Measurements from ENCODE around the gene AP4E1. TPM values are rescaled to one million over a fixed set of nuclear protein-coding genes. Genes with fewer than 3 reads are reported as not detected.
"Not testable (repeated sequence)": the region's sequence is repeated elsewhere in the genome, so short reads cannot be mapped to it uniquely, and the experiment has no call there.

AP4E1 gene
- total and polyA plus RNA-seq, 4 experiments from 2014 or later = 3.0 to 15.2 (median 9.1) TPM

- H3K27me3 ChIP-seq (ENCODE audit: insufficient read depth, low read length) = no peaks in the 10 kb centered on the region
- no peaks in the 10 kb centered on the region for H3K9me3 ChIP-seq (ENCODE audit: control insufficient read depth in 1 of 2, low read length in 2 of 2)
- Mint-ChIP-seq H3K4me3 (no peak overlapping the region), H3K4me1 (peaks cover 5 to 13% (median 8%) of the 10 kb centered on the region in 4 donors), H3K36me3 (no peaks in the 10 kb centered on the region), H3K9me3 (no peaks in the 10 kb centered on the region), H3K27me3 (peaks cover 0 to 10% of the 10 kb centered on the region in 2 donors), H3K27ac (no peak overlapping the region)
- ChIA-PET CTCF (ENCODE audit: partially characterized antibody) (interaction anchor here (1.0 to 1.6 kb wide), 3 partner anchors 9 to 197 kb away, joined by 3 to 4 read pairs (median 4); no protein-coding TSS in a partner anchor), POLR2A (ENCODE audit: partially characterized antibody) (no interaction called here)
- intact Hi-C loops (cut with micrococcal nuclease) = no loop called here
- H3K4me3 ChIP-seq (ENCODE audit: low read length in 2 of 2) = no peak overlapping the region
- no peaks in the 10 kb centered on the region for H3K36me3 ChIP-seq (ENCODE audit: insufficient read depth, low read length)
- DNase-seq = no peak
- H3K27ac ChIP-seq (ENCODE audit: low read depth, low read length) = no peak overlapping the region
- H3K4me1 ChIP-seq (ENCODE audit: insufficient read depth, low read length) = peaks cover 5% of the 10 kb centered on the region
Observed at GRCh38 chr15:50872832-50873426, 35.6 kb upstream of the AP4E1 start.

GRCh38 chr15:50873935-50874361, 34.5 kb upstream of the AP4E1 start:
- Histone ChIP-seq H3K36me3 (ENCODE audit: insufficient read depth, low read length) (no peaks in the 10 kb centered on the region), H3K9me3 (ENCODE audit: control insufficient read depth in 1 of 2, low read length in 2 of 2) (no peaks in the 10 kb centered on the region), H3K27ac (ENCODE audit: low read depth, low read length) (no peak overlapping the region), H3K4me3 (ENCODE audit: low read length in 2 of 2) (no peak overlapping the region), H3K4me1 (ENCODE audit: insufficient read depth, low read length) (peaks cover 8% of the 10 kb centered on the region), H3K27me3 (ENCODE audit: insufficient read depth, low read length) (no peaks in the 10 kb centered on the region)
- ChIA-PET CTCF (ENCODE audit: partially characterized antibody) (interaction anchor here (1.5 to 2.0 kb wide), 3 partner anchors 10 to 198 kb away, joined by 4 to 6 read pairs (median 4); no protein-coding TSS in a partner anchor), POLR2A (ENCODE audit: partially characterized antibody) (no interaction called here)
- H3K4me1 Mint-ChIP-seq = peaks cover 6 to 23% (median 11%) of the 10 kb centered on the region in 4 donors
- intact Hi-C loops (cut with micrococcal nuclease) = no loop called here
- no peaks in the 10 kb centered on the region for H3K9me3 Mint-ChIP-seq
- DNase-seq = no peak
- no peak overlapping the region for H3K4me3 Mint-ChIP-seq
- no peaks in the 10 kb centered on the region for H3K36me3 Mint-ChIP-seq
- no peak overlapping the region for H3K27ac Mint-ChIP-seq
- peaks cover 0 to 10% of the 10 kb centered on the region in 2 donors for H3K27me3 Mint-ChIP-seq

- H3K27ac Mint-ChIP-seq; H3K36me3 ChIP-seq (ENCODE audit: insufficient read depth, low read length); H3K9me3 ChIP-seq (ENCODE audit: control insufficient read depth in 1 of 2, low read length in 2 of 2); H3K4me3 Mint-ChIP-seq; H3K27me3 Mint-ChIP-seq; H3K27me3 ChIP-seq (ENCODE audit: insufficient read depth, low read length); DNase-seq; H3K27ac ChIP-seq (ENCODE audit: low read depth, low read length); intact Hi-C loops (cut with micrococcal nuclease); H3K36me3 Mint-ChIP-seq; H3K4me3 ChIP-seq (ENCODE audit: low read length in 2 of 2); H3K9me3 Mint-ChIP-seq: not testable (repeated sequence)
- POLR2A ChIA-PET (ENCODE audit: partially characterized antibody) = interaction anchor here (1.2 kb wide), 1 partner anchor 34 kb away, joined by 4 read pairs; no protein-coding TSS in a partner anchor
- CTCF ChIA-PET (ENCODE audit: partially characterized antibody) = interaction anchor here (0.9 to 2.2 kb wide), 6 partner anchors 10 to 222 kb away, joined by 3 to 27 read pairs (median 10); no protein-coding TSS in a partner anchor
- H3K4me1 Mint-ChIP-seq = peaks cover 9 to 31% (median 16%) of the 10 kb centered on the region in 4 donors
- peaks cover 15% of the 10 kb centered on the region for H3K4me1 ChIP-seq (ENCODE audit: insufficient read depth, low read length)
Observed at GRCh38 chr15:50875238-50875637, 33.2 kb upstream of the AP4E1 start.

GRCh38 chr15:50876260-50876988, 32.1 kb upstream of the AP4E1 start:
- H3K4me1 ChIP-seq (ENCODE audit: insufficient read depth, low read length) = peaks cover 20% of the 10 kb centered on the region
- DNase-seq = no peak
- intact Hi-C loops (cut with micrococcal nuclease) = loop anchor here (2.0 kb wide), 1 partner anchor 112 kb away; the partner anchor contains the start of gene SPPL2A
- Mint-ChIP-seq H3K4me3 (peak overlapping the region; percentile 60 to 87 (median 76)), H3K27me3 (peaks cover 0 to 6% of the 10 kb centered on the region in 2 donors), H3K9me3 (peaks cover 0 to 2% (median 0%) of the 10 kb centered on the region in 8 donors), H3K36me3 (no peaks in the 10 kb centered on the region), H3K27ac (peak overlapping the region in 4 of 7 donors; percentile 9 to 58 (median 39)), H3K4me1 (peaks cover 12 to 41% (median 20%) of the 10 kb centered on the region in 4 donors)
- peak overlapping the region in 1 of 2 donors; percentile 29 for H3K4me3 ChIP-seq (ENCODE audit: low read length in 2 of 2)
- CTCF ChIA-PET (ENCODE audit: partially characterized antibody) = interaction anchor here (0.8 to 2.2 kb wide), 24 partner anchors 9 to 259 kb away, joined by 3 to 27 read pairs (median 4); no protein-coding TSS in a partner anchor
- H3K27me3 ChIP-seq (ENCODE audit: insufficient read depth, low read length) = no peaks in the 10 kb centered on the region
- H3K9me3 ChIP-seq (ENCODE audit: control insufficient read depth in 1 of 2, low read length in 2 of 2) = no peaks in the 10 kb centered on the region
- no peaks in the 10 kb centered on the region for H3K36me3 ChIP-seq (ENCODE audit: insufficient read depth, low read length)
- no peak overlapping the region for H3K27ac ChIP-seq (ENCODE audit: low read depth, low read length)
- POLR2A ChIA-PET (ENCODE audit: partially characterized antibody) = interaction anchor here (1.0 to 1.2 kb wide), 3 partner anchors 33 to 201 kb away, joined by 3 to 4 read pairs (median 3); no protein-coding TSS in a partner anchor

- peaks cover 12 to 41% (median 20%) of the 10 kb centered on the region in 4 donors for H3K4me1 Mint-ChIP-seq
- POLR2A ChIA-PET (ENCODE audit: partially characterized antibody) = interaction anchor here (0.9 to 1.0 kb wide), 3 partner anchors 125 to 201 kb away, joined by 3 read pairs; partner anchors contain the start of gene TRPM7
Observed at GRCh38 chr15:50876989-50877360, 31.5 kb upstream of the AP4E1 start.

GRCh38 chr15:50879016-50879617, 29.4 kb upstream of the AP4E1 start:
- intact Hi-C loops (cut with micrococcal nuclease) = no loop called here
- peaks cover 0 to 2% (median 0%) of the 10 kb centered on the region in 8 donors for H3K9me3 Mint-ChIP-seq
- DNase-seq = peak in 1 of 5 donors; percentile 9
- Histone ChIP-seq H3K27me3 (ENCODE audit: insufficient read depth, low read length) (no peaks in the 10 kb centered on the region), H3K36me3 (ENCODE audit: insufficient read depth, low read length) (no peaks in the 10 kb centered on the region), H3K4me3 (ENCODE audit: low read length in 2 of 2) (no peak overlapping the region), H3K27ac (ENCODE audit: low read depth, low read length) (no peak overlapping the region), H3K4me1 (ENCODE audit: insufficient read depth, low read length) (peaks cover 25% of the 10 kb centered on the region), H3K9me3 (ENCODE audit: control insufficient read depth in 1 of 2, low read length in 2 of 2) (no peaks in the 10 kb centered on the region)
- no peaks in the 10 kb centered on the region for H3K36me3 Mint-ChIP-seq
- H3K27me3 Mint-ChIP-seq = no peaks in the 10 kb centered on the region
- peak overlapping the region in 5 of 8 donors; percentile 8 to 58 (median 36) for H3K4me3 Mint-ChIP-seq
- POLR2A ChIA-PET (ENCODE audit: partially characterized antibody) = interaction anchor here (0.8 kb wide), 1 partner anchor 194 kb away, joined by 4 read pairs; no protein-coding TSS in a partner anchor
- CTCF ChIA-PET (ENCODE audit: partially characterized antibody) = interaction anchor here (0.9 to 1.7 kb wide), 6 partner anchors 8 to 521 kb away, joined by 3 to 6 read pairs (median 4); no protein-coding TSS in a partner anchor
- peak overlapping the region in 4 of 7 donors; percentile 23 to 83 (median 80) for H3K27ac Mint-ChIP-seq
- peaks cover 16 to 54% (median 27%) of the 10 kb centered on the region in 4 donors for H3K4me1 Mint-ChIP-seq

More at GRCh38 chr15:50876989-50877360, 31.5 kb upstream of the AP4E1 start:
- H3K36me3 Mint-ChIP-seq = no peaks in the 10 kb centered on the region
- H3K9me3 Mint-ChIP-seq = peaks cover 0 to 2% (median 0%) of the 10 kb centered on the region in 8 donors
- CTCF ChIA-PET (ENCODE audit: partially characterized antibody) = interaction anchor here (0.8 to 2.2 kb wide), 20 partner anchors 9 to 260 kb away, joined by 3 to 27 read pairs (median 4); no protein-coding TSS in a partner anchor
- H3K27me3 ChIP-seq (ENCODE audit: insufficient read depth, low read length) = no peaks in the 10 kb centered on the region
- peaks cover 0 to 6% of the 10 kb centered on the region in 2 donors for H3K27me3 Mint-ChIP-seq
- H3K4me1 ChIP-seq (ENCODE audit: insufficient read depth, low read length) = peaks cover 20% of the 10 kb centered on the region
- peak overlapping the region; percentile 49 to 87 (median 74) for H3K4me3 Mint-ChIP-seq
- peak overlapping the region in 1 of 2 donors; percentile 29 for H3K4me3 ChIP-seq (ENCODE audit: low read length in 2 of 2)
- intact Hi-C loops (cut with micrococcal nuclease) = loop anchor here (1.0 to 2.0 kb wide), 2 partner anchors 112 to 202 kb away; partner anchors contain the start of gene SPPL2A
- H3K27ac Mint-ChIP-seq = peak overlapping the region in 5 of 7 donors; percentile 38 to 64 (median 58)
- H3K9me3 ChIP-seq (ENCODE audit: control insufficient read depth in 1 of 2, low read length in 2 of 2) = no peaks in the 10 kb centered on the region
- H3K27ac ChIP-seq (ENCODE audit: low read depth, low read length) = no peak overlapping the region
- no peaks in the 10 kb centered on the region for H3K36me3 ChIP-seq (ENCODE audit: insufficient read depth, low read length)
- peak; percentile 56 to 76 (median 69) for DNase-seq
